ENCODE measurements around the gene ARRB2.

ARRB2 gene

GRCh38 chr17:4735876-4736651 is 25.6 kb downstream of the ARRB2 start:
- H3K9ac ChIP-seq (ENCODE audit: low read depth, low read length): no peak overlapping the region
- no peaks in the 10 kb centered on the region for H3K9me3 ChIP-seq (ENCODE audit: control insufficient read depth, insufficient read depth, low read length)
- peaks cover 32% of the 10 kb centered on the region for H3K27me3 ChIP-seq (ENCODE audit: control insufficient read depth, insufficient read depth, low read length)
- H3K4me3 ChIP-seq (ENCODE audit: low read depth, low read length): no peak overlapping the region
- peaks cover 2% of the 10 kb centered on the region for H3K36me3 ChIP-seq (ENCODE audit: control insufficient read depth, insufficient read depth, low read length)
- H3K4me1 ChIP-seq (ENCODE audit: control insufficient read depth, insufficient read depth, low read length): no peaks in the 10 kb centered on the region

GRCh38 chr17:4738136-4739121 is 28.0 kb downstream of the ARRB2 start:
- Histone ChIP-seq H3K9me3 (ENCODE audit: control insufficient read depth, insufficient read depth, low read length) (no peaks in the 10 kb centered on the region), H3K4me1 (ENCODE audit: control insufficient read depth, insufficient read depth, low read length) (no peaks in the 10 kb centered on the region), H3K9ac (ENCODE audit: low read depth, low read length) (peak overlapping the region; percentile 54), H3K27me3 (ENCODE audit: control insufficient read depth, insufficient read depth, low read length) (peaks cover 45% of the 10 kb centered on the region), H3K4me3 (ENCODE audit: low read depth, low read length) (peak overlapping the region; percentile 62), H3K36me3 (ENCODE audit: control insufficient read depth, insufficient read depth, low read length) (peaks cover 2% of the 10 kb centered on the region)

- peaks cover 2% of the 10 kb centered on the region for H3K36me3 ChIP-seq (ENCODE audit: control insufficient read depth, insufficient read depth, low read length)
- no peaks in the 10 kb centered on the region for H3K4me1 ChIP-seq (ENCODE audit: control insufficient read depth, insufficient read depth, low read length)
- H3K9ac ChIP-seq (ENCODE audit: low read depth, low read length): peak within 1 kb of the TSS; percentile 54
- no peaks in the 10 kb centered on the region for H3K9me3 ChIP-seq (ENCODE audit: control insufficient read depth, insufficient read depth, low read length)
- H3K4me3 ChIP-seq (ENCODE audit: low read depth, low read length): peak within 1 kb of the TSS; percentile 62
- H3K27me3 ChIP-seq (ENCODE audit: control insufficient read depth, insufficient read depth, low read length): peaks cover 50% of the 10 kb centered on the region
These were observed 28.9 kb downstream of the ARRB2 start, which contains the start of the genes CXCL16 and ZMYND15 for GRCh38 chr17:4739122-4740024. Gene CXCL16 (minus strand): TSS chr17:4739928. CDS start chr17:4739339, 589 bp downstream. Gene ZMYND15 (plus strand): TSS chr17:4739833. CDS start chr17:4740549, 716 bp downstream.

GRCh38 chr17:4740025-4740351 is 29.6 kb downstream of the ARRB2 start:
- H3K36me3 ChIP-seq (ENCODE audit: control insufficient read depth, insufficient read depth, low read length): no peaks in the 10 kb centered on the region
- peaks cover 53% of the 10 kb centered on the region for H3K27me3 ChIP-seq (ENCODE audit: control insufficient read depth, insufficient read depth, low read length)
- no peaks in the 10 kb centered on the region for H3K4me1 ChIP-seq (ENCODE audit: control insufficient read depth, insufficient read depth, low read length)
- H3K9me3 ChIP-seq (ENCODE audit: control insufficient read depth, insufficient read depth, low read length): no peaks in the 10 kb centered on the region
- H3K4me3 ChIP-seq (ENCODE audit: low read depth, low read length): peak overlapping the region; percentile 62
- H3K9ac ChIP-seq (ENCODE audit: low read depth, low read length): no peak overlapping the region

DNA sequence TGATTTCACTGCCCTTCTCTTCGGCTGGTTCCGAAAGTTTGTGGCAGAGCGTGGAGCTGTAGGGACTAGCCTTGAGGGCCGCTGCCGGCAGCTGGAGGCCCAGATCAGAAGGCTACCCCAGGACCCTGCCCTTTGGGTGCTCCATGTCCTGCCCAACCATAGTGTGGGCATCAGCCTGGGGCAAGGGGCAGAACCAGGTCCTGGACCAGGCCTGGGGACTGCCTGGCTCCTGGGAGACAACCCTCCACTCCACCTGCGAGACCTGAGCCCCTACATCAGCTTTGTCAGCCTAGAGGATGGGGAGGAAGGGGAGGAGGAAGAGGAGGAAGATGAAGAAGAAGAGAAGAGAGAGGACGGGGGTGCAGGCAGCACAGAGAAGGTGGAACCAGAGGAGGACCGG is 30.2 kb downstream of the ARRB2 start:
- H3K27me3 ChIP-seq (ENCODE audit: control insufficient read depth, insufficient read depth, low read length): peaks cover 53% of the 10 kb centered on the region
- H3K4me3 ChIP-seq (ENCODE audit: low read depth, low read length): peak overlapping the region; percentile 62
- no peaks in the 10 kb centered on the region for H3K36me3 ChIP-seq (ENCODE audit: control insufficient read depth, insufficient read depth, low read length)
- no peaks in the 10 kb centered on the region for H3K9me3 ChIP-seq (ENCODE audit: control insufficient read depth, insufficient read depth, low read length)
- no peak overlapping the region for H3K9ac ChIP-seq (ENCODE audit: low read depth, low read length)
- no peaks in the 10 kb centered on the region for H3K4me1 ChIP-seq (ENCODE audit: control insufficient read depth, insufficient read depth, low read length)

DNA sequence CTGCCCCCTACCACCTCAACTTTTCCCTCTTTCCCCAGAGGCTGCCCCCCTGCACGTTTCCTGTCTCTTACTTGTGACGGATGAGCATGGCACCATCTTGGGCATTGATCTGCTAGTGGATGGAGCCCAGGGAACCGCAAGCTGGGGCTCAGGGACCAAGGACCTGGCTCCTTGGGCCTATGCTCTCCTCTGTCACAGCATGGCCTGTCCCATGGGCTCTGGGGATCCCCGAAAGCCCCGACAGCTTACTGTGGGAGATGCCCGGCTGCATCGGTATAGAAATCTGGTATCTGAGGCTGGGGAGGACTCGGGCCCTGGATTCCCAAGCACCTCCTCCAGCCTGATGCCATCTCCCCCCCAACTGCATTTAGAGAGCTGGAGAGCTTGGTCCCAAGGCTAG is 31.1 kb downstream of the ARRB2 start:
- H3K27me3 ChIP-seq (ENCODE audit: control insufficient read depth, insufficient read depth, low read length): peaks cover 51% of the 10 kb centered on the region
- H3K36me3 ChIP-seq (ENCODE audit: control insufficient read depth, insufficient read depth, low read length): no peaks in the 10 kb centered on the region
- no peak overlapping the region for H3K9ac ChIP-seq (ENCODE audit: low read depth, low read length)
- no peaks in the 10 kb centered on the region for H3K9me3 ChIP-seq (ENCODE audit: control insufficient read depth, insufficient read depth, low read length)
- peaks cover 3% of the 10 kb centered on the region for H3K4me1 ChIP-seq (ENCODE audit: control insufficient read depth, insufficient read depth, low read length)
- no peak overlapping the region for H3K4me3 ChIP-seq (ENCODE audit: low read depth, low read length)

- Histone ChIP-seq H3K27me3 (ENCODE audit: control insufficient read depth, insufficient read depth, low read length) (peaks cover 51% of the 10 kb centered on the region), H3K4me3 (ENCODE audit: low read depth, low read length) (no peak overlapping the region), H3K4me1 (ENCODE audit: control insufficient read depth, insufficient read depth, low read length) (peaks cover 4% of the 10 kb centered on the region), H3K9ac (ENCODE audit: low read depth, low read length) (no peak overlapping the region), H3K36me3 (ENCODE audit: control insufficient read depth, insufficient read depth, low read length) (no peaks in the 10 kb centered on the region), H3K9me3 (ENCODE audit: control insufficient read depth, insufficient read depth, low read length) (no peaks in the 10 kb centered on the region)
These were observed 31.7 kb downstream of the ARRB2 start for GRCh38 chr17:4742133-4742532.

DNA sequence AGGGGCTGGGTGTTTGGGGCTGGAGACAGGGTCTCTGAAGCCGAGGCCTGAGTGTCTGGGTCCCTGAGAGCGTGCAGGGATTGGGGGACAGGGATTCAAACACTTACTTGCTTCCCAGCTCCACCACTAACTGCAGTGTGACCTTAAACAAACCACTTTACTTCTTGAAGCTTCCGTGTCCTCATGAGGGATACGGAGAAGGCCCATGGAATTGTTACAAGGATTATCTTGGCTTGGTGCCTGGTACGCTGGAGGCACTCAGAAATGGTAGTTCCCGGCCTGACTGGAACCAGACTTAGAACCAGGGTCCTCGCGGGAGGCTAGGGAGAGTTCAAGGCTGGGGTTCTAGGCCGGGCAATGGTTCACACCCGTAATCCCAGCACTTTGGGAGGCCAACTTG is 32.2 kb downstream of the ARRB2 start:
- H3K36me3 ChIP-seq (ENCODE audit: control insufficient read depth, insufficient read depth, low read length): no peaks in the 10 kb centered on the region
- no peak overlapping the region for H3K4me3 ChIP-seq (ENCODE audit: low read depth, low read length)
- H3K9me3 ChIP-seq (ENCODE audit: control insufficient read depth, insufficient read depth, low read length): no peaks in the 10 kb centered on the region
- H3K9ac ChIP-seq (ENCODE audit: low read depth, low read length): no peak overlapping the region
- H3K27me3 ChIP-seq (ENCODE audit: control insufficient read depth, insufficient read depth, low read length): peaks cover 51% of the 10 kb centered on the region
- H3K4me1 ChIP-seq (ENCODE audit: control insufficient read depth, insufficient read depth, low read length): peaks cover 4% of the 10 kb centered on the region

DNA sequence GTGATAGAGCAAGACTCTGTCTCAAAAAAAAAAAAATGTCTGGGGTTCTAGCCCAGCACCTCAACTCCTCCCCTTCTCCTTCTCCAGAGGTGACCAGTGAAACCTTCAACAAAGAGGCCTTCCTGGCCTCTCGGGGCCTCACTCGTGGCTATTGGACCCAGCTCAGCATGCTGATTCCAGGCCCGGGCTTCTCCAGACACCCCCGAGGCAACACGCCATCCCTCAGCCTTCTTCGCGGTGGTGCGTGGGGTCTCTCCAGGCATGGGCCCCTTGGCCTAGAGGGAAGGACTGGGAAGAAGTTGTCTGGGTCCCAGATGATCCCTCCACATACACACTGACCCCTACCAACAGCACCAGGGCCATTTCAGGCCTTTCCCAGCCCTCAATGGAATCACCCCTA is 32.8 kb downstream of the ARRB2 start:
- H3K4me1 ChIP-seq (ENCODE audit: control insufficient read depth, insufficient read depth, low read length): peaks cover 4% of the 10 kb centered on the region
- H3K36me3 ChIP-seq (ENCODE audit: control insufficient read depth, insufficient read depth, low read length): no peaks in the 10 kb centered on the region
- H3K4me3 ChIP-seq (ENCODE audit: low read depth, low read length): no peak overlapping the region
- H3K9me3 ChIP-seq (ENCODE audit: control insufficient read depth, insufficient read depth, low read length): no peaks in the 10 kb centered on the region
- H3K9ac ChIP-seq (ENCODE audit: low read depth, low read length): no peak overlapping the region
- H3K27me3 ChIP-seq (ENCODE audit: control insufficient read depth, insufficient read depth, low read length): peaks cover 48% of the 10 kb centered on the region

GRCh38 chr17:4743898-4744297 is 33.5 kb downstream of the ARRB2 start:
- H3K4me1 ChIP-seq (ENCODE audit: control insufficient read depth, insufficient read depth, low read length): peaks cover 6% of the 10 kb centered on the region
- peaks cover 41% of the 10 kb centered on the region for H3K27me3 ChIP-seq (ENCODE audit: control insufficient read depth, insufficient read depth, low read length)

More at GRCh38 chr17:4743898-4744297, 33.5 kb downstream of the ARRB2 start:
- H3K9me3 ChIP-seq (ENCODE audit: control insufficient read depth, insufficient read depth, low read length): no peaks in the 10 kb centered on the region
- H3K36me3 ChIP-seq (ENCODE audit: control insufficient read depth, insufficient read depth, low read length): no peaks in the 10 kb centered on the region
- H3K9ac ChIP-seq (ENCODE audit: low read depth, low read length): no peak overlapping the region
- no peak overlapping the region for H3K4me3 ChIP-seq (ENCODE audit: low read depth, low read length)
